ENCODE measurements around the gene USP30. TPM values are rescaled to one million over a fixed set of nuclear protein-coding genes. Genes with fewer than 3 reads are reported as not detected.

The USP30 gene
- total and polyA plus RNA-seq, 7 experiments from 2014 or later: 7.8 to 15.7 (median 12.9) TPM

DNA sequence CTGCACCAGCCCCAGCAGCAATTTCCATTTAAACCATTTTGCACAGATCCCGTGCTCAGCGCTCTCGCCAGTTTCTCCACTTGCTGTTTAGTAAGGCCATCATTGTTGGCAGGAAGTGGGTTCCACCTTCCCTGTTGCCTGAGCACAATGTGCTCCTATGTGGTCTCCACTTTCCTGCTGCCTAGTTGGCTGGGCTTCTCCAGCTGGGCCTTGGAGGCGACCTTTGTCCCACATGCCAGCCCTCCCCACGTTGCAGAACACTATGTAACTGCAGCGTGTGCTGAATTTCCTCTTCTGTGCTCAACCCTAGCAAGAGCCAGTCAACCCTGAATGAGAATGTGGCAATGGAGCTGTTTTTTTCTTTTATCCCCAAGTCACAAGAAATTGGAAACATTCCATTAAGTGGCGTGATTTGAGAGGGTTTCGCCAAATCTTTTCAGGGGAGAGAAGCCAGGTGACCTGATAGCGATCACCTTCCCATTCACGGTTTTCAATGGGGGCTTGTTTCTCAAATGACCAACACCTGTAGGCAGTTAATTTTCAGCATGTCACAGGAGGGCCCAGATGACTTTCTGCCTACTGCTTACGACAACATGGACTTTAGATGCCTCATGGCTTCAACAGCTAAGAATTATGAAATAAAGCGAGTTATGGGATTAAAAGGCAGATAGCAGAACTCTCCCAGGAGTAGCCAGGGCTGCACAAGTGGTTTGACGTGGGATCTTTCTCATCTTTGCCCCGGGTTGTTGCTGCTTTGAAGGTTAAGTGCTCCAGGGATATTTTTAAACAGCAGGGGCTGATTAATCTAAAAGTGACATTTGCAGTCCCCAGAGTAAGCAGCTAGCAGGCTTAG is 63.6 kb downstream of the USP30 start, which contains the start of gene ACACB:
TSS of gene ACACB (plus strand) at position 830 of the 853 bp plus-strand sequence. CDS start 22,819 bp downstream, outside the sequence.
- Histone ChIP-seq H3K9me3 (ENCODE audit: control insufficient read depth in 2 of 3, low read length in 3 of 3) (no peaks in the 10 kb centered on the region), H3K36me3 (ENCODE audit: control insufficient read depth in 2 of 3, insufficient read depth in 3 of 3, low read length in 3 of 3) (no peaks in the 10 kb centered on the region), H3K4me3 (ENCODE audit: low read length) (no peak within 1 kb of the TSS), H3K4me1 (ENCODE audit: control insufficient read depth in 2 of 2, insufficient read depth in 2 of 2, low read length in 2 of 2) (peaks cover 0 to 7% of the 10 kb centered on the region in 2 donors), H3K27me3 (ENCODE audit: control insufficient read depth in 2 of 2, insufficient read depth in 2 of 2, low read length in 2 of 2) (no peaks in the 10 kb centered on the region), H3K27ac (ENCODE audit: low read depth, low read length) (no peak within 1 kb of the TSS)
- no peak for ATAC-seq
- Mint-ChIP-seq H3K4me3 (peak within 1 kb of the TSS in 5 of 10 donors; percentile 12 to 70 (median 48)), H3K27me3 (no peaks in the 10 kb centered on the region), H3K4me1 (peaks cover 3 to 44% (median 41%) of the 10 kb centered on the region in 7 donors), H3K9me3 (no peaks in the 10 kb centered on the region), H3K36me3 (peaks cover 0 to 15% (median 0%) of the 10 kb centered on the region in 5 donors), H3K27ac (peak within 1 kb of the TSS in 2 of 9 donors; percentile 36 to 44)
- DNase-seq: no peak
- CTCF ChIA-PET: interaction anchor here (0.6 kb wide), 1 partner anchor 36 kb away, joined by 3 read pairs; no protein-coding TSS in a partner anchor
- POLR2A ChIA-PET: no interaction called here
- intact Hi-C loops (cut with micrococcal nuclease): no loop called here

DNA sequence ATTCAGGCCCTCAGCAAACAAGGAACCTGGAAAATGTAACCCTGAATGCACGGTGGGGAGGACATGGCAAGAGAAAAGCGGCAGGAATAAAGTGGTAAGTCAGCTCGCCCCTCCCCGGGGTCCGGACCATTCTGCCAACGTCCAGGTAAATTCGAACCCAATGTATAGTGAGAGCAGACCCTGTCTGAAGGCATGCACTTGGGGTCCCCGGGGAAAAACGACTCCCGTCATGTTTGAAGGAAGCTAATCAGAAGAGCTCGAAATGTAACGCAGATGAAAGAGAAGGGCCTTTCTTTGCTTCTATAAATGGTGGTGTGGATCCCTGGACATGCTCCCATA is 64.2 kb downstream of the USP30 start:
- H3K4me1 Mint-ChIP-seq: peaks cover 3 to 44% (median 40%) of the 10 kb centered on the region in 7 donors
- peak overlapping the region in 1 of 9 donors; percentile 36 for H3K27ac Mint-ChIP-seq
- H3K9me3 Mint-ChIP-seq: no peaks in the 10 kb centered on the region
- intact Hi-C loops (cut with micrococcal nuclease): no loop called here
- Histone ChIP-seq H3K27ac (ENCODE audit: low read depth, low read length) (no peak overlapping the region), H3K9me3 (ENCODE audit: control insufficient read depth in 2 of 3, low read length in 3 of 3) (no peaks in the 10 kb centered on the region), H3K4me3 (ENCODE audit: low read length) (no peak overlapping the region), H3K4me1 (ENCODE audit: control insufficient read depth in 2 of 2, insufficient read depth in 2 of 2, low read length in 2 of 2) (peaks cover 0 to 7% of the 10 kb centered on the region in 2 donors), H3K27me3 (ENCODE audit: control insufficient read depth in 2 of 2, insufficient read depth in 2 of 2, low read length in 2 of 2) (no peaks in the 10 kb centered on the region), H3K36me3 (ENCODE audit: control insufficient read depth in 2 of 3, insufficient read depth in 3 of 3, low read length in 3 of 3) (no peaks in the 10 kb centered on the region)
- peaks cover 0 to 15% (median 0%) of the 10 kb centered on the region in 5 donors for H3K36me3 Mint-ChIP-seq
- POLR2A ChIA-PET: interaction anchor here (0.6 kb wide), 1 partner anchor 30 kb away, joined by 3 read pairs; no protein-coding TSS in a partner anchor
- no peaks in the 10 kb centered on the region for H3K27me3 Mint-ChIP-seq
- H3K4me3 Mint-ChIP-seq: no peak overlapping the region
- ATAC-seq: no peak
- DNase-seq: no peak
- CTCF ChIA-PET: interaction anchor here (0.6 kb wide), 1 partner anchor 37 kb away, joined by 3 read pairs; no protein-coding TSS in a partner anchor

DNA sequence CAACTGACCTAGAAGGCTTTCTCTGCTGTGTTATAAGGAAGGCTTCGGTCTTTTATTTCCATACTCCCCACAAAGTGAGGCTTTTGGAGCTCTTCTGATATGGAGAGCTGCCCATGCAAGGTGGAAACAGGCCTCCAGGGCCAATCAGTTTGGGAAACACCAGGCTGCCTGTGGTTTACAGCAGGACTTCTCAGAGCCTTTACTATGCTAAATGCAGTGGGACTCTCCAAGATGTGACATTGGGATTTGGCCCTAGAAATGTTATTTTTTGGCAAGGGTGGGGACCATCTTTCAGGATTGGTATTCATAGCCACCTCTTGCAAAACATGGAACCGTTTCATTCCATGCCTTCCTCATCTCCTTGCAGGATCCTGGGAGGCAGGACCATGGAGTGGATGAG is 67.7 kb downstream of the USP30 start:
- ChIA-PET POLR2A (no interaction called here), CTCF (interaction anchor here (1.6 kb wide), 1 partner anchor 8 kb away, joined by 7 read pairs; no protein-coding TSS in a partner anchor)
- H3K27ac ChIP-seq (ENCODE audit: low read depth, low read length): no peak overlapping the region
- no peak for ATAC-seq
- DNase-seq: no peak
- no peak overlapping the region for H3K27ac Mint-ChIP-seq
- no peak overlapping the region for H3K4me3 Mint-ChIP-seq
- peaks cover 0 to 12% (median 0%) of the 10 kb centered on the region in 5 donors for H3K36me3 Mint-ChIP-seq
- H3K4me1 Mint-ChIP-seq: peaks cover 0 to 16% (median 14%) of the 10 kb centered on the region in 7 donors
- intact Hi-C loops (cut with micrococcal nuclease): no loop called here
- H3K36me3 ChIP-seq (ENCODE audit: control insufficient read depth in 2 of 3, insufficient read depth in 3 of 3, low read length in 3 of 3): no peaks in the 10 kb centered on the region
- no peaks in the 10 kb centered on the region for H3K9me3 ChIP-seq (ENCODE audit: control insufficient read depth in 2 of 3, low read length in 3 of 3)
- no peaks in the 10 kb centered on the region for H3K27me3 ChIP-seq (ENCODE audit: control insufficient read depth in 2 of 2, insufficient read depth in 2 of 2, low read length in 2 of 2)
- no peaks in the 10 kb centered on the region for H3K9me3 Mint-ChIP-seq
- peaks cover 0 to 7% of the 10 kb centered on the region in 2 donors for H3K4me1 ChIP-seq (ENCODE audit: control insufficient read depth in 2 of 2, insufficient read depth in 2 of 2, low read length in 2 of 2)
- no peak overlapping the region for H3K4me3 ChIP-seq (ENCODE audit: low read length)
- no peaks in the 10 kb centered on the region for H3K27me3 Mint-ChIP-seq

DNA sequence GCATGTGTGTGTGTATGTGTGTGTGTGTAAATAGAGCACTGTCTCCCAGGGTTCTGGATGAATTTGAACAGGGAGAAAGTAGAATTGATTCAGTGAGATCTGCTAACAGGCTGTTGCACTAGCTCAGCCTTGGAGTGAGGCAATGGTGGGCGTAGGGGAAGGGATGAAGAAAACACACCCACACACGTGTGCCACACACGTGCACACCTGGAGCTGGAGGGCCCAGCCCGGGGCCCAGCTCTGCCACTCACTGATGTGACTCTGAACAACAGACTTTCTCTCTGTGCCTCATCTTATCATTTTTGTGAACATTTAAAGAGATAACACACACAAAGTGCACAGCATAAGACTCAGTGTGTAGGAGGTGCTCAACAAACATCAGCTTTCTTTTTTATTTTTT is 68.2 kb downstream of the USP30 start:
- DNase-seq (no peak), ATAC-seq (no peak)
- Histone ChIP-seq H3K36me3 (ENCODE audit: control insufficient read depth in 2 of 3, insufficient read depth in 3 of 3, low read length in 3 of 3) (no peaks in the 10 kb centered on the region), H3K27me3 (ENCODE audit: control insufficient read depth in 2 of 2, insufficient read depth in 2 of 2, low read length in 2 of 2) (no peaks in the 10 kb centered on the region), H3K27ac (ENCODE audit: low read depth, low read length) (no peak overlapping the region), H3K9me3 (ENCODE audit: control insufficient read depth in 2 of 3, low read length in 3 of 3) (no peaks in the 10 kb centered on the region), H3K4me1 (ENCODE audit: control insufficient read depth in 2 of 2, insufficient read depth in 2 of 2, low read length in 2 of 2) (peaks cover 0 to 6% of the 10 kb centered on the region in 2 donors), H3K4me3 (ENCODE audit: low read length) (no peak overlapping the region)
- no peaks in the 10 kb centered on the region for H3K9me3 Mint-ChIP-seq
- ChIA-PET POLR2A (no interaction called here), CTCF (interaction anchor here (1.6 kb wide), 1 partner anchor 9 kb away, joined by 7 read pairs; no protein-coding TSS in a partner anchor)
- peaks cover 0 to 17% (median 0%) of the 10 kb centered on the region in 5 donors for H3K36me3 Mint-ChIP-seq
- peaks cover 0 to 12% (median 9%) of the 10 kb centered on the region in 7 donors for H3K4me1 Mint-ChIP-seq
- intact Hi-C loops (cut with micrococcal nuclease): no loop called here
- H3K27me3 Mint-ChIP-seq: no peaks in the 10 kb centered on the region
- no peak overlapping the region for H3K4me3 Mint-ChIP-seq
- H3K27ac Mint-ChIP-seq: no peak overlapping the region

DNA sequence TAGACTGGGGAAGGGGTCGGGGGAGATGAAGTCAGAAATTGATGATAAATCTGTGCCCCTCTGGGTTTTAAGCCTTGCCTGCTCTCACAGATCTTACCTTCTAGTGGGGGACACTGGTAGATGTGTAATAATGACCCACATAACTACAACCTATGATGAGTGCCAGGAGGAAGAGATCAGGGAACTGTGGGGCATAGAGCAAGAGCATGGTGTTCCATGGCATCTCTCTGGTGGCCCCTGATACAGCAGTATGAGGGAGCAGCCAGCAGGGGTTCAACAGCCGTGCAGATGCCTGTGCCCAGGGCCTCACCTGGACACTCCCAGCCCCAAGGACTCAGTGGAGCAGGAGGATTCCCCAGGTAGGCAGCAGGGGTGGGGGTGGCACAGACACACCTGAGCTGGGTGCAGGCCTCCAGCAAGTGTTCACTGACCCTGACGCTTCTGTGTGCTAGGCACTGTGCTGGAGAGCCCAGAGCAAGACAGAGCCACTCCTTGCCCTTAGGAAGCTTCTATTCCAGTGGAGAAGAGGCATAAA is 69.0 kb downstream of the USP30 start:
- no peak overlapping the region for H3K27ac Mint-ChIP-seq
- ATAC-seq: no peak
- DNase-seq: no peak
- intact Hi-C loops (cut with micrococcal nuclease): no loop called here
- no peak overlapping the region for H3K4me3 Mint-ChIP-seq
- H3K27ac ChIP-seq (ENCODE audit: low read depth, low read length): no peak overlapping the region
- H3K4me1 Mint-ChIP-seq: peaks cover 0 to 5% (median 3%) of the 10 kb centered on the region in 7 donors
- H3K36me3 Mint-ChIP-seq: peaks cover 0 to 15% (median 0%) of the 10 kb centered on the region in 5 donors
- H3K27me3 ChIP-seq (ENCODE audit: control insufficient read depth in 2 of 2, insufficient read depth in 2 of 2, low read length in 2 of 2): no peaks in the 10 kb centered on the region
- no peaks in the 10 kb centered on the region for H3K9me3 ChIP-seq (ENCODE audit: control insufficient read depth in 2 of 3, low read length in 3 of 3)
- CTCF ChIA-PET: no interaction called here
- H3K36me3 ChIP-seq (ENCODE audit: control insufficient read depth in 2 of 3, insufficient read depth in 3 of 3, low read length in 3 of 3): no peaks in the 10 kb centered on the region
- no peaks in the 10 kb centered on the region for H3K9me3 Mint-ChIP-seq
- no peak overlapping the region for H3K4me3 ChIP-seq (ENCODE audit: low read length)
- H3K4me1 ChIP-seq (ENCODE audit: control insufficient read depth in 2 of 2, insufficient read depth in 2 of 2, low read length in 2 of 2): no peaks in the 10 kb centered on the region
- no peaks in the 10 kb centered on the region for H3K27me3 Mint-ChIP-seq
- POLR2A ChIA-PET: no interaction called here

DNA sequence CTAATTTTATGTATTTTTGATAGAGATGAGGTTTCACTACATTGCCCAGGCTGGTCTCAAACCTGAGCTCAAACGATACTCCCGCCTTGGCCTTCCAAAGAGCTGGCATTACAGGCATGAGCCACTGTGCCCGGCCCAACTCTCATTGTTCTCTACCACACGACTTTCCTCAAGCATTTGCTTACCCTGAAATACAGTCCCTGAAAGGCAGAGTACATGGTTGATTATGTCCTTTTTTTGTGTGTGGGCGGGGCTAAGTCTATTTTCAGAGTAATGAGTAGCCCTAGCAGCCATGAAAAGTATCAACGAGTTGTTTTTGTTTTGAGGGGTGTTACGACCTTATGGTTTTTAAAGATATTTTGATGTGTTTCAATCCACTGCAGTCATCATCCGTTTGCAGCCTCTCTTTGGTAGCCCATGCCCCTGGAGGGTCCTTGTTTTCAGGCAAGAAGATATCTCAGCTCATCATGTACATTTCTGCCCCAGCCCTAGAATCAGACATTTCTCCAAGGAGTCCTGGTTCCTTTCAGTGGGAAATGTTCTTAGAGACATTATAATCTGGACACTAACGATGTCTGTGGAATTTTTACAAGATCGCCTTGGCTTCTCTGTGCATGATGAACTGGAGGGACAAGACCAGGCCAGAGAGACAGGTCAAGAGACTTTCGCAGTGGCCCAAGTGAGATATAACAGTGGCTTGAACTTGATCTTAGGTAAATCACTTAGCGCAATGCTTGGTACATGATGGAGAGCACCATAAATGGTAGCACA is 72.7 kb downstream of the USP30 start:
- Mint-ChIP-seq H3K27me3 (no peaks in the 10 kb centered on the region), H3K9me3 (peaks cover 0 to 1% (median 0%) of the 10 kb centered on the region in 11 donors), H3K27ac (no peak overlapping the region), H3K36me3 (peaks cover 0 to 6% (median 0%) of the 10 kb centered on the region in 5 donors), H3K4me3 (no peak overlapping the region), H3K4me1 (peaks cover 0 to 5% (median 0%) of the 10 kb centered on the region in 7 donors)
- ATAC-seq (no peak), DNase-seq (no peak)
- H3K4me3 ChIP-seq (ENCODE audit: low read length): no peak overlapping the region
- no peaks in the 10 kb centered on the region for H3K36me3 ChIP-seq (ENCODE audit: control insufficient read depth in 2 of 3, insufficient read depth in 3 of 3, low read length in 3 of 3)
- no peak overlapping the region for H3K27ac ChIP-seq (ENCODE audit: low read depth, low read length)
- H3K4me1 ChIP-seq (ENCODE audit: control insufficient read depth in 2 of 2, insufficient read depth in 2 of 2, low read length in 2 of 2): no peaks in the 10 kb centered on the region
- H3K27me3 ChIP-seq (ENCODE audit: control insufficient read depth in 2 of 2, insufficient read depth in 2 of 2, low read length in 2 of 2): no peaks in the 10 kb centered on the region
- ChIA-PET CTCF (no interaction called here), POLR2A (no interaction called here)
- intact Hi-C loops (cut with micrococcal nuclease): no loop called here
- no peaks in the 10 kb centered on the region for H3K9me3 ChIP-seq (ENCODE audit: control insufficient read depth in 2 of 3, low read length in 3 of 3)

Measured in naive thymus-derived CD4-positive, alpha-beta T cell (primary cell).